ENCODE data around the gene GPLD1.

GPLD1 gene

DNA sequence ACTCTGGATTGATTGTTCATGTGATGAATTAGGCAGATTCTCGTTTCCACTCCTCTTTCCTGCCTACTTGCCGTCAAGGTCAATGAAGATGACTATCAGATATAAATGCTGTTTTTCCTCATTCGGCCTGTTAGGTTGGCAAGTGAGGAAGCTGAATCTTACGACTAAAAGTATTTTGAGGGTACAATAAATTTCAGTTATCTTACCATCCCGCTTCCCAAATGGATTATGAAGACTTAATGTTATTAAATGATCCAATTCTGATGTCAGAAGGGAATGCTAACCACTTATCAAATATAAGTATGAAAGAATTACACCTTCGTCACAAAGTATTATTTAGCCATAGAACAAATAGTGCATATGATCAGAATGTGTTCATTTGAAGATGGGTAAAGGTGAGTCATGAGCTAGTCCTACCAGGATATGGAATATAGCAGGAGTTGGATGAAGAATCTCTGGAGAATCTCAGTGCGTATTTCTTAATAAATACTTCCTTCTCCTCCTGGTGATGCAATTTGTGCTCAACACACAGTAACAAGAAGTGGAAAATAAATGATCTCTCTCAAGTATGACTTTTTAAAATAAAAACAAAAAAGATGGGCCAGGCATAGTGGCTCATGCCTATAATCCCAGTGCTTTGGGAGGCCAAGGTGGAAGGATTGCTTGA lies 4.6 kb downstream of the GPLD1 start:
- DNase-seq (no peak), ATAC-seq (no peak)
- no peaks in the 10 kb centered on the region for H3K4me1 Mint-ChIP-seq
- H3K4me3 Mint-ChIP-seq = no peak overlapping the region
- no peaks in the 10 kb centered on the region for H3K9me3 Mint-ChIP-seq
- no peaks in the 10 kb centered on the region for H3K27me3 Mint-ChIP-seq
- no peak overlapping the region for H3K27ac Mint-ChIP-seq

DNA sequence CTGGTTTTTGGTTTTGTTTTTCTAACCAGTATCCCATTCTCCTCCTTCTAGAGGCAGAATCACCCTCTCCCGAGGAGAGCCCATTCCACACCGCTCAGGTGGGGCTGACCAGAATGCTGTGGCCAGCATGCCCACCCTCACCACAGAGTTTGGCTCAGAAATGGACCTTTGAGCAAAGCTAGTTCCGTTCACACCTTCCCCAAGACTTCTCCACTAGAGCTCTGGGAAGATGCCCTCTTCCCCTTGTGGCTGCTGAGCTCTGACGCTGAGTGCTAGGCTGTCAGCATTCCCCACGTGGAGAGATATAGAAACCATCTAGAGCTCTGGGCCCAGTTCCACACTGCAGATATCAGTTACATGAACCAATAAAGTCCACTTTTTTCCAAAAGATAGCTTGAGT lies 7.9 kb downstream of the GPLD1 start:
- Mint-ChIP-seq H3K4me1 (no peaks in the 10 kb centered on the region), H3K9me3 (no peaks in the 10 kb centered on the region), H3K4me3 (no peak overlapping the region), H3K27ac (no peak overlapping the region), H3K27me3 (no peaks in the 10 kb centered on the region)
- no peak for DNase-seq
- ATAC-seq = no peak

DNA sequence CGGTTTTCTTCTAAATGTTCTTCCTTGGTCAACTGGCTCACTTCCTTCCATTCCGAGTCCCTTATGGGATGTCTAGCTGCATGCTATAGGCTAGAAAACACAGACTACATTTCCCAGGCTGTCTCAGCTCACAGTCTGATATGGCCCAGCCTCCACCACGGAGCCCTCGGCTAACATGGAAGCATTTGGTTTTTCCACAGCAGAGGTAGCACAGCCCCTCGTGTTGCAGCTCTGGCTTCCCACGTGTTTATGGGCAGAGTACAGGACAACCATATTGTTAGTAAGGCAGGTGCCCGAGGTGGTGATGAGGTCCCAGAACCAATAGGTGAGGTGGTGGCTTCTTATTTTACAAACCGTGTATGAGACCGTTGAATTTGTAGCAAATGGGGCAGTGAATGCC lies 8.7 kb downstream of the GPLD1 start:
- Mint-ChIP-seq H3K9me3 (no peaks in the 10 kb centered on the region), H3K4me1 (no peaks in the 10 kb centered on the region), H3K27me3 (no peaks in the 10 kb centered on the region), H3K4me3 (no peak overlapping the region), H3K27ac (no peak overlapping the region)
- ATAC-seq (no peak), DNase-seq (no peak)

DNA sequence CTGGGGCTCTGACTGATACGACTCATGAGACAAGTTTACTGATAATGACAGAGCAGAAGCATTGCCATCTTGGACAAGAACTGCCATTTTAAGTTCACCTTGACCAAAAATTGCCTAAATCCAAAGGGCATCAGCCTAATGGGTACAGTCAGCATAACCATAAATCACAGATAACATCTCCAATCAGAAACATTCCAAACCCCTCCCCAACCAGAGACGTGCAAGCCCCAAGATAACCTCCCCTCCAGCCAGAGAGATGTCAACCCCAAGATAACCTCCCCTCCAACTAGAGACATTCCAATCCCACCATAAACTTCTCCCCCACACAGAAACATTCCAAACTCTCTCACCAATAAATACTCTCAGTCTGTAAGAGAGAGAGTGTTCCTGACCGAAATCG lies 10.5 kb downstream of the GPLD1 start:
- H3K27me3 Mint-ChIP-seq = no peaks in the 10 kb centered on the region
- H3K27ac Mint-ChIP-seq = no peak overlapping the region

DNA sequence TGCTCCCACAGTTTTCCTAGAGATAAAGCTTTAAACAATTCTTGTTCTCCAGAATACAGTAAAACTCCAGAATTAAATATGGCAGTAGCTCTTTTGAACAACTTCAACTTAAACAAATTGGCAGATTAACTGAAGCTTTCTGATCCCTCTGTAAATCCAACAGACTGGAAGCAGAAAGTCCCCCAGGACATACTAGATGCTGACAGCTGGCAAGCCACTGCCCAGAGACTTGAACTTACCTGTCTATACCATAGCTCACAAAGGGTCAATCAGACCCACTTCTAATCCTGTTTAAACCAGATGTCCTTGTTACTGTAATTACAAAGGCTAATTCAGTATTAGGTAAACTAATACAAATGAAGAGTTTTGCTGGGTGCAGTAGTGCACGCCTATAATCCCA lies 12.3 kb downstream of the GPLD1 start:
- ATAC-seq = no peak
- H3K27ac Mint-ChIP-seq = no peak overlapping the region
- no peaks in the 10 kb centered on the region for H3K9me3 Mint-ChIP-seq
- no peak overlapping the region for H3K4me3 Mint-ChIP-seq
- H3K4me1 Mint-ChIP-seq = no peaks in the 10 kb centered on the region
- no peaks in the 10 kb centered on the region for H3K27me3 Mint-ChIP-seq
- no peak for DNase-seq

More for the DNA sequence above, 10.5 kb downstream of the GPLD1 start:
- H3K4me1 Mint-ChIP-seq = no peaks in the 10 kb centered on the region
- no peak overlapping the region for H3K4me3 Mint-ChIP-seq
- H3K9me3 Mint-ChIP-seq = no peaks in the 10 kb centered on the region
- DNase-seq (no peak), ATAC-seq (no peak)

DNA sequence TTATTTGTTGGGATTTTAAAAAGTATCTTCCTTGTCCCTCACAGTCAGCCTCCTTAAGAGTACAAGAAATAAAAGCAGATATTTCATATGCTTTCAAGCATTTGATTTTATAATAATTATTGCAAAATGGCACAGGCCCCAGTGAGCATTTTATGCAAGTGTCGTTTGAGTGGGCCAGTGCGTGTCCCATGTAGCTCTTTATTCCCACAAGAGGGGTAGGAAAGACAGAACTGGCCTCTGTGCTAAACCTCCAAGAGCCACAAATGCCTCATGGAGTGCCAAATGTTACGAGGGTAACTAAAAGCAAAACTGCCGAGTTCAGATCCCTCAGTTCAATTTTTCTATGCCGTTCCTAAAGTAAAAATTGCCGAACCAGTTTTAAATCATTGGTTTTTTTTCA lies 12.7 kb downstream of the GPLD1 start:
- H3K27ac Mint-ChIP-seq = no peak overlapping the region
- no peak overlapping the region for H3K4me3 Mint-ChIP-seq
- H3K27me3 Mint-ChIP-seq = no peaks in the 10 kb centered on the region
- DNase-seq (no peak), ATAC-seq (no peak)
- no peaks in the 10 kb centered on the region for H3K4me1 Mint-ChIP-seq
- no peaks in the 10 kb centered on the region for H3K9me3 Mint-ChIP-seq

DNA sequence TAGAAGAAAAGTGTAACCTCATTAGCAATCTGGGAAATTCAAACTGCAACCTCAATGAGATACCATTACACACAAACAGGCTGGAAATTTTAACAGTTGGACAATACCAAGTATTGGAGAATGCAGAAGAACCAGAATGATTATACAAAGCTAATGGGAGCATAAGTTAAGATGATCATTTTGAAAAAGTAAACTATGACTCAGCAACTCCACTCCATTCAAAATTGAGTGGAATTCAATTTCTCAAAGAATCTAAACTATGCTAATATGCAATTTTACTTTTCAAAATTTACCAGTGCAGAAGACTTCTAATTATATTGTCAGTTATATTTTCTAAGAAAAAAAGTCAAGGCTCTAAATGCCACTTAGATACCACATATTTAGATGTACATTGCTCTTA lies 17.2 kb downstream of the GPLD1 start:
- Mint-ChIP-seq H3K27ac (no peak overlapping the region), H3K9me3 (no peaks in the 10 kb centered on the region), H3K4me1 (no peaks in the 10 kb centered on the region), H3K27me3 (no peaks in the 10 kb centered on the region), H3K4me3 (no peak overlapping the region)
- ATAC-seq = no peak
- DNase-seq = no peak

DNA sequence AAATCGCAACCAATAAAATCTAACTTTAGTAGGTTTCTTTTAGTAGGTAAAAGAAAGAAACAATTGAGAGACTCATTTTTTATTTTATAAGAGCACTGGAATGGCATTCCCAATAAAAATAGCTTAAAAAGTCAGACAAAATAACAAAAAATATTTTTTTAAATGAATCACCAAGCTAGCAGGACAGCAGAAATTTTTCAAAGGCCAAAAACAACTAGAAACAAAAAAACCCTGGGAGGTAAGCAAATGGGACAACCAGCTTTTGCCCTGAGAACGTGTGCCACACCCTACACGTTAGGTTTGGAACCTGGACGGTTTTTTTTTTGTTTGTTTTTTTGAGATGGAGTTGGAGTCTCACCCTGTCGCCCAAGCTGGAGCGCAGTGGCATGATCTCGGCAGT lies 19.6 kb downstream of the GPLD1 start:
- H3K4me1 Mint-ChIP-seq = no peaks in the 10 kb centered on the region
- no peaks in the 10 kb centered on the region for H3K9me3 Mint-ChIP-seq
- no peak overlapping the region for H3K27ac Mint-ChIP-seq
- H3K27me3 Mint-ChIP-seq = no peaks in the 10 kb centered on the region
- DNase-seq (no peak), ATAC-seq (no peak)
- H3K4me3 Mint-ChIP-seq = no peak overlapping the region

DNA sequence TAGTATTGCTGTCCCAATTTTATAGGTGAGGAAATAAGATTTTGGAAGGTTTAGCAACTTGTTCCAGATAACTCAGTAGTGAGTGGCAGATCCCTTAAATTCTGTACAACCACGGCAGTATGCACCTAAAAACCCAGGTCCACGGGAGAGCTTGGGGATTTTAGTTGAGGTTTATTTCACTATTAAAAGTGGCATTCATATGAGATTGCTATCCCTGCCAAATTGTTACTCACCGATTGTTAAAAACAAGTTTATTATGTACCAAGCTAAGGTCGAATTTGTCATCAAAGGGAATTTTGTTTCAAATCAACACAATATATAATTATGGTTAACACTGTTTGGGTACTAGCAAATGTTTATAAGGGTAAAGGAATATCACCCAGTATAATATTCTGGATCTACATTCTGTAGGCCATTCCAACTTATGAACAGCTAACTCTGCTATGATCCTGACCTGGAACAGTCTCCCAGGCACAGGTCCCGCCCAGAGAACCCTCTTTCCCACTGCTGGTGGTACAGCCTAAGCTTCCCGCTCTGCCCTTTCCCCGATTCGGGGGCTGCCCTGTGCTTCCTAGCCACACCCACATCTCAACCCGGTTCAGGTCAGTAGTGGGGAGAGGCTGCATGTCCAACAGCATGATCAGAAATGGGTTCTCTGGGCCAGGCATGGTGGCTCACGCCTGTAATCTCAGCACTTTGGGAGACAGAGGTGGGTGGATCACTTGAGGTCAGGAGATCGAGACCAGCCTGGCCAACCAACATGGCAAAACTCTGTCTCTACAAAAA lies 24.9 kb downstream of the GPLD1 start:
- H3K4me1 Mint-ChIP-seq = no peaks in the 10 kb centered on the region

DNA sequence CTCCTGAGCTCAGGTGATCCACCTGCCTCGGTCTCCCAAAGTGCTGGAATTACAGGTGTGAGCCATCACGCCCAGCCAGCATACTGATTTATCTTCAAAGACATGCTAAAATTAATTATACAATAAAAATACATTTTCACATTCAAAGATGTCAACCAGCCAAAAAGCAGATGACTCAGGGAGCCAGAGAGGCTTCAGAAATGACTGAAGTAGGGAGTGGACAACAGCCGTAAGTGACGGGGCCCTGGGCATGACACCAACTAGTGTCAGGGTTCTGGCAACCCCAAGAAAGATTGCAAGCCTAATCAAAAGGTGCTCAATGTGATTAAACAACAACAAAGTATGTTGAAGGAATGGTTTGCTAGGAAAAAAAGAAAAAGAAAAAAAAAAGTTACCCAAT lies 28.4 kb downstream of the GPLD1 start:
- H3K27ac Mint-ChIP-seq = no peak overlapping the region
- no peak overlapping the region for H3K4me3 Mint-ChIP-seq
- ATAC-seq (no peak), DNase-seq (no peak)
- no peaks in the 10 kb centered on the region for H3K27me3 Mint-ChIP-seq
- no peaks in the 10 kb centered on the region for H3K9me3 Mint-ChIP-seq
- H3K4me1 Mint-ChIP-seq = no peaks in the 10 kb centered on the region

More for the DNA sequence above, 24.9 kb downstream of the GPLD1 start:
- ATAC-seq (no peak), DNase-seq (no peak)
- Mint-ChIP-seq H3K27me3 (no peaks in the 10 kb centered on the region), H3K4me3 (no peak overlapping the region), H3K9me3 (no peaks in the 10 kb centered on the region), H3K27ac (no peak overlapping the region)

DNA sequence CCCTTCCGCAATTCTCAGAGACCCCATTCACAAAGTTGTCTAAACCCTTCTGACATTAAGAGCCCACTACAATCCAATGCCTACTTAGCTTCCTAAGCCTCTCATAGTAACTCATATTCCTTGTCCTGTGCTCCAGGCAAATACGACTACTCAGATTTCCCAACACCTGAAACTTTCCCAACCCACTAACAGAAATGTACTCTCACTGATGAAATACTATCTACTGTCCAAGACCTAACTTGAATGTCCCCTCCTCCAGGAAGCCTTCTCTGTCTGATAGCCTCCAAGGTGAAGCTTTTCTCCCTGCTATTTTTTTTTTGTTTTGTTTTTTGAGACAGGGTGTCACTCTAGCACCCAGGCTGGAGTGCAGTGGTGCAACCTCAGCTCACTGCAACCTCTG lies 30.4 kb downstream of the GPLD1 start:
- H3K4me1 Mint-ChIP-seq = no peaks in the 10 kb centered on the region
- ATAC-seq (no peak), DNase-seq (no peak)
- no peaks in the 10 kb centered on the region for H3K9me3 Mint-ChIP-seq
- no peak overlapping the region for H3K4me3 Mint-ChIP-seq
- H3K27me3 Mint-ChIP-seq = no peaks in the 10 kb centered on the region
- H3K27ac Mint-ChIP-seq = peak overlapping the region in 1 of 2 donors; percentile 68

DNA sequence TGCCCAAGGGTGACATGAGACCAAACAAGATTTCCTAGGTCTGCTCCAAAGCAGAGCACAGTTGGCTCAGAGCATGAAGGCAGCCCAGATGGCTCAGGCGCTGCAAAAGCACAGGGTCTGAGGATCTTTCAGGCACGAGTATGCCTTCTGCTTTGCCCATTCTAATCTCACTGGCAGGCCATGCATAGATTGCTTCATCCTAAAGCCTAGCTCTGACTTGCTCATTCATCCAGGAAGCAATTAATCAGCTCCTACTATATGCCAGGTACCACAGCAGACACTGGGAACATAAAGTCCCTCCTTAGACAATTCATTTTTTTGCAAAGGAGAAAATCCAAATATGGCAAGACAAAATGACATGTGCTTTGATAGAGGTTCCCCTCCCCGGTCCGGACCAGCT lies 31.2 kb downstream of the GPLD1 start:
- Mint-ChIP-seq H3K27ac (no peak overlapping the region), H3K4me1 (no peaks in the 10 kb centered on the region), H3K9me3 (no peaks in the 10 kb centered on the region), H3K27me3 (no peaks in the 10 kb centered on the region), H3K4me3 (no peak overlapping the region)
- ATAC-seq (no peak), DNase-seq (no peak)

DNA sequence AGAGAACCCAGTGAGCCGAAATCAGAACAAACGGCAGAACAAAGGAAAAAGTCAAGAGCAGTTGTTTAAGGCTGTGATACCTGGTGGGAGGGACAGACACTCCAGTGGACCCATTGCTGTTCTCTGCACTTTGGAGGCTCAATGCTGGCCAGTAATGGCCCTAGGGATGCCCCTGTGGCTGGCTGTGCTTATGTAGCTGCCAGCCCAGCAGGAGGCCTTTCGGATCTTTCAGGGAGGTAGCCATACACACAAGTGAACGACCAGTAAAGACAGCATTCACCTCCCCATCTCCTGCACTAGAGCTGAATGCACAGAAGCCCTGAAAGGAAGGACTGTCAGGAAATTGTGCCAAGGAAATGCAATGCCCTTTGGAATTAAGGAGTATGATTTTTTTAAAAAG lies 34.3 kb downstream of the GPLD1 start:
- DNase-seq (no peak), ATAC-seq (no peak)
- Mint-ChIP-seq H3K27ac (no peak overlapping the region), H3K27me3 (no peaks in the 10 kb centered on the region), H3K4me1 (no peaks in the 10 kb centered on the region), H3K9me3 (no peaks in the 10 kb centered on the region), H3K4me3 (no peak overlapping the region)

DNA sequence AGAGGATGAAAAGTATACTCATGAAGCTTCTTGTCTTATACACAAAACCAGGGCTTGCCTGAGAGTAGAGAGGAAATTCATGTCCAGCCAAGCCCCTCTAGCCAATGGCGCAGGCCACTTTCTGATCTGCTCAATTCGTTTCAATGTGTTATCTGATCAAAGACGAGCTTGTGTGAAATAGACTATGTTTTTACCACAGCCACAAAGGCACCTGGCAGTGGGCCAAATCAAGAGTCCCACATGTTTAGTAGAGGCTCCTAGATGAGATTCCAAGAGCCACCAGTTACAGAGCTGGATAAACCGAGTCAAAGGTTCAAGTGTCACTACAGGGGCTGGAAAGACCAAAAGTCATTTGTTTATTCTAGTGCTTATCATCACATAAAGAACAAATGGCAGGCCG lies 34.9 kb downstream of the GPLD1 start:
- DNase-seq (no peak), ATAC-seq (no peak)
- no peaks in the 10 kb centered on the region for H3K4me1 Mint-ChIP-seq
- H3K9me3 Mint-ChIP-seq = no peaks in the 10 kb centered on the region
- peak overlapping the region in 1 of 2 donors; percentile 34 for H3K27ac Mint-ChIP-seq
- no peak overlapping the region for H3K4me3 Mint-ChIP-seq
- no peaks in the 10 kb centered on the region for H3K27me3 Mint-ChIP-seq

DNA sequence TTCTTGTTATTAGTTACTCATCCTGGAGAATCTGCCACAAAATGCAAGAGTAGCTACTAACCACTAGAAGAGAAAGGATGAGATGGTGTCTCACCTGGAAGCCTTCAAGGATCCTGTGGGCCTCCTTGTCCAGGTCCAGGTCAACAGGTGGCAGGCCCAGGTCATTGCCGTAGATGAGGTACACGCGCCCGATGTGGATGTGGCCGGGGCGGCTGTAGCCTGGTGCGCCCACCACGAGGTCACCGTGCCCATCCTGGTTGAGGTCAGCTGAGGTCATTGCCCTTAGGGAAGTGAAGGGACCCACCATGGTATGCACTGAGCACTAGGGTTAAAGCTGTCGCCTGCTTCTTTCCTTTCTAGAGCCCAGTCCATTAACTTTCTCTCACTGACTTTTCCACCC lies 35.5 kb downstream of the GPLD1 start:
- Mint-ChIP-seq H3K9me3 (no peaks in the 10 kb centered on the region), H3K4me3 (no peak overlapping the region), H3K27me3 (no peaks in the 10 kb centered on the region), H3K4me1 (no peaks in the 10 kb centered on the region), H3K27ac (peak overlapping the region in 1 of 2 donors; percentile 34)
- DNase-seq = no peak
- ATAC-seq = no peak

DNA sequence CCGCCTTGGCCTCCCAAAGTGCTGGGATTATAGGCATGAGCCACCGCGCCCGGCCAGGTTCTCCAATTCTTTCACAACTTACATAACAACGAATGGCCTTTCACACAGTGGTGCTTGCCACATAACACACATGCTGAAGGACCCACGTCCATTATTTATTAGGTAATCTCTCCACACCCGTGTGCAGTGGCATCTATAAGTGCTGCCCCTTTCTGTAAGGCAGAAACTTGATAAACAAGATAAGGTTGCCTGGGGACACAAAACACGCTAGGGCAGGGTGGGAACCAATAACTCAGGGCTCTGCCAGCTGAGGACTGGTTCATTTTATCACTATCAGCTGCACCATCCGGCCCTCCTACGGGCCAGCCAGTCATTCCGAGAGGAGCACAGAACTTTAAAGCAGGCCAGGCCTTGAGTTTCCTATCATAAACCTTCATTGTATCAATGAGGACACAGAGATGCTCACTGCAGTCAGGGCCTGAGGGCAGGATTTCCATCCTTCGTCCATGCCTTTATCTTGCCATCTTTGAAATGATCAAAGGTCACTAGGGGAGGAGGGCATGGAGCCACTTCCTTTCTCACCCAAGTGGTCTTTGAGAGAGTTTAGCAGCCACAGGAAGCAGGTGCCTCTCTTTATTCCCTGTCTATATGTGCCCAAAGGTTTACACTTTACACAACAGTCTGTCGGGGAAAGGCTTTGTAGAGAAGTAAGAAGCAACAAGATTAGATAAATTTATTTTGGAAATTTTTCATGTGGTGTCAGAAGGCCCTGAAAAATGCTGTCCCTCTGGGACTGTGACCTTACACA lies 37.6 kb downstream of the GPLD1 start:
- DNase-seq (no peak), ATAC-seq (no peak)
- Mint-ChIP-seq H3K4me3 (no peak overlapping the region), H3K27me3 (no peaks in the 10 kb centered on the region), H3K27ac (no peak overlapping the region), H3K4me1 (no peaks in the 10 kb centered on the region), H3K9me3 (no peaks in the 10 kb centered on the region)
